GM19438 (cell line): ENCODE results near the gene VPS35.

Experiments
- ATAC-seq: cut with Tn5 transposase; IDR thresholded peaks from one replicate; pipeline ENCODE4 v1.9.1; 2021; ENCODE audit warnings: low read depth; ENCODE audit not compliant: unreplicated experiment

Gene VPS35

DNA sequence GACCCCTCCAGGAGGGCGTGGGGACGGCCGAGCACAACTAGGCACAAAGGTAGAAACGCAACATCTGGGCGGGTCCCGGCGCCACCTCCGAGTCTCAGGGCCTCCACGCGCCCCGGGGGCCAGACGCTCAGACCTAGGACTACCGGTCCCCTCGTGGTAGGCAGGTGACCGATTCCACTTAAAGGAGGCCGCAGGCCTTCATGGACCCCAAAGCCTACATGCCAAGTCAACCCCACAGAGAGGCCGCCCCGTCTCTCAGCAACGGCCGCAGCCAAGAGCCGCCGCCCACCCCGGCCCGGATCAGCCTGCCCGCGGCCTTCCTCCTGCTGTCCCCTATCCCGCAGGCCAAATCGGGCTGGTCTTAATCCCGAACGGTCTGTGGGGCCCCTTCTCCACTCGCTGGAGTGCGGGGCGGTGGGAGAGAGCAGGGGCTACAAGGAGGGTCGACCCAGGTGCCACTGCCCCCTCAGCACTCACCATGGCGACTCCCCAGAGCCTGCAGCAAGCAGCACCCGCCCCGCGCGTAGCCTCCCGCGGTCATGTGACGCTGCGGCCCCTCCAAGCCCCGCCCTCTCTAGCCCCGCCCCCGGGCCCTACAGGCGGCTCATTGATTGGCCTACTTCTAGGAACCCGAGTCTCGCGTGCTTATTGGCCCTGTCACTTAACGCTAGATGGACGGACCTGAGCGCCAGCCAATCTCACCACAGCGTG, at the start of gene VPS35:
Gene VPS35, minus strand, starts transcription at position 525 of the 711 bp plus-strand sequence. Its CDS starts 45 bp downstream, at position 480.
- ATAC-seq, result peak; percentile 77

DNA sequence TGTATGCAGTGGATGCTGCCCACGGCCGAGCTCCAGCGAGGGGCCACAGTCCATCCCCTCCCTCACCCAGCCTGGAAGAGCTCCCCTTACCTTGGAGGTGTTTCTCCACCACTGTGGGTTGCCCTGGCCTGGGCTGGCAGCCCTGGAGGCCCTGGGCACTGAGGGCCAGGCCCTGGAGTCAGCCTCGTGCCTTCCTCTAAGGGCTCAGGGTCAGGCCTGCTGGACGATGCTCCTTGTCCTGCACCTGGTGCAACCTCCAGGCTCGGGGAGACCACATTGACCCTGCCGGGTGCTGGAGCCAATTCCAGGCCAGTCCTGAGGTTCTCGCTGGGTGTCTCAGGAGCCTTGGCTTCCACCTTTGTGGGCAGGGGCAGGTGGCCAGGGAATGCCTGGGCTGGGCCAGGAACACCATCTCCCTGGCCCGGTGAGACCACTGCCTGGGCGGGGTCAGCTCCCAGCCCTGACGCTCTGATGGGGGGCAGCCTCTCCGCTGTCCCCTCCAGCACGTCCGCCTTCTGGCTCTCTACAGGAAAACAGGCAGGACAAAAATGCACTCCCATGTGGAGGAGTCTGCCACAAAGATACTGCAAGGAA, 48.7 kb upstream of the VPS35 start:
- no peak for ATAC-seq

DNA sequence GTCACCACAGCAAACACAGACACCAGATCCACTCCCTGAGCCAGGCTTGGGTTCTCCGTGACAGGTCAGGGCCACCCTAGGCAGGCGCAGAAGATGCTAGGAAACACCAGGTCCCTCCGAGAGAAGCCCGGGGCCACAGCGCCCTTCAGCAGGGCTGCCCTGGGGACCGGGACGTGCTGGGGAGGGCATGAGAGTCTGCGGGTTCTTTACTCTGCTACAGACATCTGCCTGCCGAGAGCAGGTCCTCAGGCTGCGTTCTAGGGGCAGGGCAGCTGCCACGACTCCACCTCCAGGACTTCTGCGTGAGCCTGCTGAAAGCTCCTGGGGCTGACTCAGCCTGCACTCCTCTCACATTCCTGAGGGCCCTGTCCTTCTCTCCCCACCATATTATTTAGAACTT, 47.7 kb upstream of the VPS35 start:
- ATAC-seq, result no peak

DNA sequence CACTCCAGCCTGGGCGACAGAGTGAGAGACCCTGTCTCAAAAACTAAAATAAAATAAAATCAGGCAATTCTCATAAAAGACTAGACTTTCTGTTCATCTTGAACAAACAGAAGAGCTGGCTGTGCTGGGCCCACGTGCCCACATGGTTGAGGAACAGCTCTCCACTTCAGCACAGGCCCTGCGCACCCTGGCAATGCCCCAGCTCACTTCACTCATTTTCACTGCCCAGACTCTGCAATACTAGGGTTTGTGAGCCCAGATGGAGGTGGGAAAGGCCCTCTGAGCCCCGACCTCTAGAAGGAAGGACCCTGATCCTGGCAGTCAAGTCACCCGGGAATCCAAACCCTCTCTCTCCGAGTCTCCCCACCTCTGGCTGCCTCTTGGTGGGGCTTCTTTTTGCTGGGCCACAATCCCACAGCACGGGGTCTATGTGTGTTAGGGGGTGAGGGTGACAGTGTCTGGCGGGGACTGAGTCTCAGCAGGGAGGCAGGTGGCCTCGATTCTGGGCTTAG, 44.4 kb upstream of the VPS35 start:
- ATAC-seq, result no peak

DNA sequence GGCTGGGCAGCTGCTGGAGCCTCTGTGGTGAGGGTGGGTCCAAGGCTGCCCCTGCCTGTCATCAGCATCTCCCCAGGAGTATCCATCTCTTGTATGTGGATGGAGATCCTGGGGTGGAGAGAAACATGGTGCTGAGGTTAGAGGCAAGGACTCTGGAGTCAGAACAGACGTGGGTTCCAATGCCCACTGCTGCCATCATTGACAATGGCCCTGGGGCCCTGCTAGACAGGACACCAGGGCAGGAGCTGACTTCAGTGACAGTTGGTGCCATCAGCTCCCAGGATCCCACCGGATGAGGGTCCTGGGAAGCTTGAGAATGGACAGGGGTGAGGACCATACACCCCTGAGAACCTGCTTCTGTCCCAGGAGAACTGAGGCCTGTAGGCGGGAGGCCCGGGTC, 43.6 kb upstream of the VPS35 start:
- no peak for ATAC-seq

DNA sequence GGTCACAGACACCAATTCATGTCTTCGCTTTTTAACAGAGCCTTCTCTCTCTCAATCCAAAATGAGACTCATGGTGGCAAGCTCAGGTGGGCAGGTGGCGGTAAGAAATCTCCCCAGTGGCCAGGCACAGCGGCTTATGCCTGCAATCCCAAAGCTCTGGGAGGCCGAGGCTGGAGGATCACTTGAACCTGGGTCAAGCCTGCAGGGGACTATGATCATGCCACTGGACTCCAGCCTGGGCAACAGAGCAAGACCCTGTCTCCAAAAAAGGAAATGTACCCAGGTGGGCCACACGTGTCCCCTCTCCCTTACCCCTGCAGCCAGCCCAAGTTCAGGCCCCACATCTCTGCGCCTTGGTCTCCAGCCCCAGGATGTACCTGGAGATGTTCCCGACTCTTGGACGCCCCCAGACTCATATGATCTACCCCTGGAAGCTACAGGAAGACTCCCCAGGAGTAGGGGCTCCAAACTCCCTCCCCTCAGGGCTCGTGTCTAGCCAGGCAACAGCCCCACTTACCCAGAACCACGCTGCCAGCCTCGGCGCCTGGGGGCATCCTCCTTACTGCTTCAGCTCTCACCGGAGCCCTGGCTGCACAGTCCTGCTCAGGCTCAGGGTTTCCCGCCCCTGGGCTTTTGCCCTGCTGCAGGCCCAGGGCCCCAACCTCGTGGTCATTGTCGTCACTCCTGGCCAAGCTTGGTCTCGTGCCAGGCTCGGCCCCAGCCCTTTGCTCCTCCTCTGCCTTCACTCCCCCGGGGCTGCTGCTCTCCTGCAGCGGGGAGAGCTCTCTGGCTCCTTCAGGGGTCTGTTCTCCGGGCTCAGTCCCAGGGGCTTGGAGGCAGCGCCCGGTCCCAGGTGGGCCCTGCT, 42.9 kb upstream of the VPS35 start:
- ATAC-seq, result no peak

DNA sequence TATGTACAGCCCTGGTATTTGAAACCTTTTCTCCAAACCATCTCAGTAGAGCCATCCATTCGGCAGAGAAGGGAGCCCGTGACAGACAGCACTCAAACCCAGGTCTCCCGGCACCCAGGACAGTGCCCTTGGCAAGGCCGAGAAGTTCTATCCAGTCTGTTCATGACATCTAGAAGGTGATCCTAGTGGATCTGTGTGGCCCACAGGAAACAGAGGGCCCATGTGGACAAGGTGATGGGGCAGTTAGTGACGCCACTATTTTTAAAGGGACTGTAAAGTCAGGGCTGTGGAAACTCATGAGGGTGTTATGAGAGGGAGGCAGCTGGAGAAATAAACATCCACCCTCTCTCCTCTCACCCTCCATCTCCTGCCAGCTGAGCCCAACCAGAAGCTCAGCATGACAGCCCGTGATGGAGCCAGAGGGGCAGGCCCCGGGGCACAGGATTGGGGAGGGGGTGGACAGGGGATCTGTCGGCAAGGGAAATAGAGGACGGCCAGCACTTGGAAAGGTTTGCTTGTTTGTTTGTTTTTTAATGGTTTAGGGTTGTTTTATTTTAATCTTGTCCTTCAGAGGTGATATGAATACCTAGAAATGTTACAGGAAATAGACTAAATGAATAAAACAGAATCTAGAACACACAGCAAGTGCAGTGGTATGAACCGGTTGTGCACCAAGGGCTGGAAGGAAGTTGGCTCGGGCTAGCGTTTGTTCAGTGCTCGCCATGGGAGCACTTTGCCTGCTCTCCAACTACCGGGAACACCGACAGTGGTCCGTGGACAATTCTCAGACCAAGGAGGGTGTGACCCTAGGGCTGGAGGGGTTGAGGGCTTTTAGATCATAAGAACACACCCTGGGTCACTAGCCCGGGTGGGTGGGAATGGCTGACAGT, 42.1 kb upstream of the VPS35 start:
- no peak for ATAC-seq

DNA sequence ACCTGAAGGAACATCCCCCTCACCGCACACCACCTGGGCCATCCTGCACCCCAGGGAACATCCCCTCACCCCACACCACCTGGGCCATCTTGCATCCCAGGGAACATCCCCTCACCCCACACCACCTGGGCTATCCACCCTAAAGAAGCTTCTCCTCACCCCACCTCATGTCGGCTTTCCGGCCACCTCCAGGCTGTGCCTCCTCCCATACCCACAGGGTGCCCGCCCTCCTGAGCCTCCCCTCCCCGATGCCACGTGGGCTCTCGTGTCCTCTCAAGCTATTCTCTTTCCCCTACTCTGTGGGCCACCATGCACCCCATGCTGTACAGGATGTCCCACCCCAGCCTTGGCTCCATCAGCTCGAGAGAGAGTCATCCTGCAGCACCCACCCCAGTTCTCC, 41.1 kb upstream of the VPS35 start:
- no peak for ATAC-seq

DNA sequence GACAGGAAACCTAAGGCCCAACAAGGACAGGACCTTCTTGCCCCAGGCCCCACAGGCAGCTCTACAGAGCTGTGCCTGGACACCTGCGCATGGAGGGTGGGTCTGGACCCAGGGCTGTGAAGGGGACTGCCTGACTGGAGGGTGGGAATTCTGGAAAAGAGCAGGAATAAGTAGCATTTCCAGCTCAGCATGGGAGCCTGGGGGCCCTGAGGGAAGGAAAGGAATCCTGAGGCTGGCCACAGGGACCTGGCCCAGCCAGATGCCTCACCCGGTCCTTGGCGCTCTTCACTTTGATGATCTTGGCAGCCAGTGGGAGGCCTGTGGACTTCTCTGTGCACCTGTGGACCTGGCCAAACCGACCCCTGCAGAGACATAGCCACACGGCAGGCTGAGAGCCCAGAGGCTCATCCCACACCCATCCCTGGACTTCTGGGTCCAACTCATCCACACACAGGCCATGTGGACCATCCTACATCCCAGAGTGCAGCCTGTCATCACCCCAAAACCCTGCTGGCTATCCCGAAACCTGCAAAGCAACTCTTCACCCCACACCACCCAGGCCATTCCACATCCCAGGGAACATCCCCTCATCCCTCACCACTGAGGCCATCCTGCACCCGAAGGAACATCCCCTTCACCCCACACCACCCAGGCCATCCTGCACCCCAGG, 40.5 kb upstream of the VPS35 start:
- ATAC-seq, result no peak

DNA sequence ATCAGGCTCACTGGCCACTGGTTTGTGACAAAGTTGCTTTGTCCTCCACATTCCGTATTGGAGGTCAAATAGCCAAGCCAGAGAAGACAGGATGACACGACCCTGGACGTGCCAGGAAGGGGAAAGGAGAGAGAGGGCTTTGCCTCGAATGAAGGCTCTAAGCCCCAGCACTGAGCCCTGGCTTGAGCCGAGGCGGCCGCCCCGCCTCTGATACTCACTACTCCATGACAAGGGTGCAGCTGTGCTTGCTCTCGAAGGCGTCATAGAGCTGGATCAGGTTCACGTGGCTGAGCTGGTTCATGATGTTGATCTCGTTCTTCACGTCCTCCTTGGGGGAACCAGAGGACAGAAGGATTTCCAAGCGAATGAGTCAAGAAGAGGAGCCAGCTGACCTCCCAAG, 39.8 kb upstream of the VPS35 start:
- no peak for ATAC-seq

DNA sequence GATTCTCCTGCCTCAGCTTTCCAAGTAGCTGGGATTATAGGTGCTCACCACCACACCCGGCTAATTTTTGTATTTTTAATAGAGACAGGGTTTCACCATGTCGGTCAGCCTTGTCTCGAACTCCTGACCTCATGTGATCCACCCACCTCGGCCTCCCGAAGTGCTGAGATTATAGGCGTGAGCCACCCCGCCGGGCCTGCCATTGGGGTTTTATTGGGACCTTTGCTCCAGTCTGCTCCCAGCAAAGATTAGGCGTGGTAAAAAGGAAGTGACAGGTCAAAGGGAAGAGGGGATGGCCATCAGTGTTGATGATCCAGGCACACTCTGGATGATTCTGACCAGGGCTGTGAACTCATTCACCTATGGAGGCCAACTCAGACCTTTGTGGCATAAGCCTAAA, 38.7 kb upstream of the VPS35 start:
- no peak for ATAC-seq

DNA sequence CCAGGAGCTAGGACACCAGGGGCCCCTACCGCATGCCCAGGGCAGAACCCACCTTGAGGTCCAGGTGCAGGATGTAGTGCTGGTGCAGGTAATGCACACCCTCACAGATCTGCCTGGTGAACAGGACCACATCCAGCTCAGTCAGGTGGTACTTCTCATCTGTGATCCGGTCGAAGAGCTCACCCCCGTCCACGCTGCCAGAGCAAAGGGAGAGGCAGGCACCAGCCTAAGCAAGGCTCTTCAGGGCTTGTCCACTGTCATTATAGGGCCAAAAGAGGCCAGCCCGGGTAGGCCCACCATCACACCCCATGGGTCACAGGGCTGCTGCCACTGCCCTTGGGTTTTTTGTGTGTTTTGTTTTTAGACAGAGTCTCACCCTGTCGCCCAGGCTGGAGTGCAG, 38.2 kb upstream of the VPS35 start:
- no peak for ATAC-seq

DNA sequence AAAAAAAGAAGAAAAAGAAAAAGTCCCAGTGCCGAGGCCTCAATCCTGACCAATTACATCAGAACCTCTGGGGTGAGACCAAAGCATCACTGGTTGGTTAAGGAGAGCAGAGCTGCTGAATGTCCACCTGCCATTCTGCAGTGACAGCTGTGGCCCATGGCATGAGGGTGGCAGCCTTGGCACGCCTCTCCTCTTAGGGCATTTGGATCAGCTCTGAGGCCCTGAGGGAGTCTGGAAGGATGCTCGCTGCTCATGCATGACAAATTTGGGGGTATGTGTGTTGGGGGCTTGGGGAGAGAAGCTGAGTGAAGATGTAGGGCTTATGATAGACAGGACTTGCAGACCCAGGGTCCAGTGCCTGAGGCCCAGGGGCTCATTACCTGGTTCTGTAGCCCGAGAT, 32.9 kb upstream of the VPS35 start:
- no peak for ATAC-seq

DNA sequence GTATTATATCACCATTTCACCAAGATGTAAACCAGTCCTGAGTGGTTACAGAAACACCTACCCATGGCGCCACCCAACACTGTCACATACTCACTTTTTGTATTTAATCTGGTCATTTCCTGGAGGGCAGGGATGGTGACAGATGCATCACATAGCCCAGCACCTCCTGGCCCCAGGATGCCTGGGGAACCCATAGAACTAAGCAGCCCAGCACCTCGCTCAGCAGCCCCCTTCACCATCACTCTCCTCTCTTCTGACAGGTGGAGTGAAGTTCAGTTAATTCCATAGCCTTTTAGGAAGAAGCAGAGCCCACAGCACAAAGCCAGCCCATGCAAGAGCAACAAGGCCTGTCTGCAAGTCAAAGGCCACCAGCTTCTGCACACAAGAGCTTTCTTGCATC, 31.6 kb upstream of the VPS35 start:
- ATAC-seq, result no peak

DNA sequence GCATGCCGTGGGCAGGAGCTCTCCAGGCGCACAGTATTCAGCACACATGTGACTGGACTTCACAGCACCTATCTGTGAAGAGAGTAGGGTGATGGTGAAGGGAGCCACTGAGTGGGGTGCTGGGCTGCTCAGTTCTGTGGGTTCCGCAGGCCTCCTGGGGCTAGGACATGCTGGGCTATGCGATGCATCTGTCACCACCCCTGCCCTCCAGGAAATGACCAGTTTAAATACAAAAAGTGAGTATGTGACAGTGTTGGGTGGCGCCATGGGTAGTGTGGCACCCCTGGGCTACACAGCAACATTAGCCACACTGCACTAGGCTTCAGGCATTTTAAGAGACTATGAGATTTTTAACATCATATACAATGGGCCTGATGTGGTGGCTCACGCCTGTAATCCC, 30.6 kb upstream of the VPS35 start:
- no peak for ATAC-seq

DNA sequence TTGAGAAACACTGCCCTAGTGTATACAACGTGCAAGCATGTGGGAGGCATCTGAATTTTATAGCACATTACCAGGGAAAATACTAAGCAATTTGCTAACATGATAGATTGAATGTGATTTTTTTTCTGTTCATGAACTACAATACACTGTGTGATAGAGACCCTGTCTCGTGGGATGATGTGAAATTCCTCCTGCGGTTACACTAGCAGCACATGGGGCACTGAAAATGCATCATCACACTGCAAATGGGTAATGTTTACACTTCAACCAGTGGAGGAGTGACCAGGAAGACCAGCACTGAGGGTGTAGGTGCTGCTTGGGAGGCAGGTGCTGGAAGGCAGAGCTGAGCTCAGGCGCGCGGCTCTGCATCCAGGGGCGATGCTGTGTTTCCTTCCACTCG, 29.2 kb upstream of the VPS35 start:
- ATAC-seq, result no peak

DNA sequence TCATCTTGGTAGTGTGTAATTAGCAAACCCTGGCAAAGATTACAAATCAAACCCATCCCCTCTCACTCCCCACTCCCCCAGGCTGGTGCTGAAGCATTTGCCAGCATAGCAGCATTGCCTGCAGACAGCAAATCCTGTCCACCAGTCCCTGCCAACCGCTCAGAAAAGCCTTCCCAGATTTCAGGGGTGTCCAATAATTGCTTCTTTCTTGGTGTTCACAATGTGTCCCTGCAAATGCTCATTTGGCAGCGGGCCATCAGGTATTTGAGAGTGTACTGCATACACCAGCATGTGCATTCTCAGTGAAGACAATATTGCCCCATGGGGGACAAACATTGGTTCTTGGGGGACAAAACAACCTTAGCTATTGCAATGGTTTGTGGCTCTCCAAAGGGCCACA, 28.7 kb upstream of the VPS35 start:
- no peak for ATAC-seq

DNA sequence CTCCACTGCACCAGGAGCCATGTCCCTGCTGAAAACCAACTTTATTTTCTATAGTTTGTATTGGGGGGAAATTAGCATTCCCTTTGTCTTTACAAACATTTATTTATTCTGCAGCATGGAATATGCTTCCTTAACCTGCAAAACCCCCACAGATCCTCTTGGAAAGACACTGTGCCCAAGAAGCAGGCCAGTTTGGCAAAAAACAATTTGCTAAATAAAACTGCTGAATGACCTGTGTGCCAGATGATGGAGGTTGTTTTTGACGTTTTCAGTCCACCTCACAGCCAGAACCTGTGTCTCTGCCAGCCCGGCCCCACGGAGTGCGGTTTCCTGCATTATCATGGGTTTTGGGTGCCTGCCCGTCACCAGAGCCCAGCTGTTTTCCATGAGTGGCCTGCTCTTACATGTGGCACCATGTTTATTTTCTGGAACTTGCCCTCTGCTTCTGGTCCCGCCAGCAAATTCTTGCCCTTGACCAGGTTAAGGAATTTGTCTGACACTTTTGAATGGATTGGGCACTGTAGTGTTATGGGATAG, 26.9 kb upstream of the VPS35 start:
- no peak for ATAC-seq

DNA sequence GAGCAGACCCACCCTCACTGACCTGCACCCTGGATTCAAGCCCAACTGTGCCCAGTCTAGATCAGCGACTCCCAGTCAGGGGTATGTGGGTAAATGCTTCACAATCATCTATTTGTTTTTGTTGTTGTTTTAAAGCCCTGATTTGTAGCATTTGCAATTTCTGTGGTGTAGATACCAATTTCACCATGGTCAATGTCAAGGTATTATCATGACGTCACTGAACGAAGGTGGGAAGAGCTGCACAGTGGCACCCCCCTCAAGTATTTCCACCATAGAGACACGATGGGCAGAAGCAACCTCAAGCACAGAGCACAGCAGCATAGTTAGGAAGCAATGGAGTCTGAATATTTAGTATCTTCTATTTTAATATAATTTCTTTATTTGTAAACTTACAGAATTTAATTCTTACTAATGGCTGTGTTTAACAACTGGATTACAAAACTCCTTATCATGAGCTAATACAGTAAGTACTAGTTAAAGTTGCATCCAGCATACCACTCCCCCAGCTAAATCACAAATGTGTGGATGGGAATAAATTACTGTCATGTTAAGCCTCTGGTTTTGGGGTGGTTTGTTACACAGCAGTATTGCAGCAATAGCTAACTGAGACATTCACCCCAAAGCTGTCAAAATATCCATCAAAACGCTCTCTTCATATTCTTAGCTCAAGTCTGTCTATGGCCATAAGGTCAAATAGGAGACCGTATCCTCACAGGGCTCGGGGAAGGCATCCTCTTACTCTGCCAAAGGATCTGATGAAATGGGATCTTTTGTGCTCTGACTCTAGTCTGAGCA, 26.0 kb upstream of the VPS35 start:
- ATAC-seq, result no peak
